ENCODE results near the gene SKI. TPM values are rescaled to one million over a fixed set of nuclear protein-coding genes. Genes with fewer than 3 reads are reported as not detected.

The SKI gene
- total and polyA plus RNA-seq, 2 donors (not counting 1 experiment from before 2014, with no cell fraction given): 14.9 to 74.9 TPM

DNA sequence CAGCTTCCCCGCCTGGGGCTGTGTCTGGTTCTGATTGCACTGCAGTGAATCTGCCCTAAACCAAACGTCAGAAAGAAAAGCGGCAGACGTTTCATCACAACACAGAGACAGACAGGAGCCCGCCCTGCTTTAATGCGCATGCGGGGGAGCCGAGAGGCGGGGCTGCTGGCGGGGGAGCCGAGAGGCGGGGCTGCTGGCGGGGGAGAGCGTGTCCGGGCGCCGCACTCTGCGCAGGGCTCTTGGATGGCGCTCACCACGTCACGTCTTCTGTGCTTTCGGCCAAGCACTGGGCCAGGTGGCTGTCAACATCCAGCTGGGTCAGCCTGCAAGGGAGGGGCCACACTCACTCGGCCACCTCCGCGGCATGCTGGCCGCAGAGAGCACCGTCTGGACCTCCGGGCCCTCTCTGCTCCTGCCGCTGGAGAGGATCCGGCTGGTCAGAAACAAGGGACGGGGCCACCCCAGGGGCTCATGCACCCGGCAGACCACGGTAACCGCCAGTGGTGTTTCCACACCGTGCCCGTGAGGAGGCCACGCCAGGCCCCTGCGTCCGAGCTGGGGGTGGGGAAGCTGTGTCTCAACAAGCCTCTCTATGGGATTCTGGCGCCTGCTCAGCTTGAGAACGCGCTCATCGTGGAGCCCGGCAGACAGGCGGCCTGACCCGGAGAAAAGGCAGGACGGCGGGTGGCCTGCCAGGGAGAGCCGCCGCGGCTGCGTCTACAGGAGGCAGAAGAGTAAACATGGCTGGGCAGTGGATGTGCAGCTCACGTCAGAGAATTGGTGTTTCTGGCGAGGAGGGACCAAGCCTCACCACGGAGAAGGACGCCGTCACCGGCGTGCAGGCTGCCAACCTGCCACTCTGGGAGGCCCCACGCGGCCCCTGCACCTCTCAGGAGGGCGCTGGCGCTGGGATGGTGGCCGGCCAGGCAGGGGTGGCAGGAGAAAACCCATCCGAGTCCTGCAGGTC lies 38.4 kb upstream of the SKI start:
- H3K27ac ChIP-seq (ENCODE audit: low read length in 2 of 2): peak overlapping the region in 1 of 2 donors; percentile 73
- peak; percentile 90 for DNase-seq
- peak overlapping the region; percentile 58 for H3K9ac ChIP-seq (ENCODE audit: low read length)
- 76% methylated on average over 65 of the region's 65 CpGs for WGBS (ENCODE audit: insufficient coverage)
- peaks cover 4 to 25% of the 10 kb centered on the region in 2 donors for H3K4me1 ChIP-seq (ENCODE audit: control insufficient read depth in 2 of 2, insufficient read depth in 2 of 2, low read length in 2 of 2)
- H3K36me3 ChIP-seq (replicated peaks in 1 of 2; ENCODE audit: control extremely low read depth in 1 of 2, control insufficient read depth in 1 of 2, extremely low read depth in 1 of 2, insufficient read depth in 2 of 2, low read length in 1 of 2): peaks cover 0 to 11% of the 10 kb centered on the region in 2 experiments
- peak overlapping the region; percentile 65 for H2AFZ ChIP-seq (ENCODE audit: insufficient read depth, low read depth, low read length, poor library complexity, severe bottlenecking)
- peaks cover 6% of the 10 kb centered on the region for H4K20me1 ChIP-seq (ENCODE audit: control insufficient read depth, insufficient read depth, low read length, poor library complexity, severe bottlenecking)
- Mint-ChIP-seq H3K27me3 (no peaks in the 10 kb centered on the region), H3K4me3 (peak overlapping the region; percentile 75), H3K4me1 (peaks cover 15% of the 10 kb centered on the region), H3K27ac (peak overlapping the region; percentile 93), H3K9me3 (ENCODE audit: insufficient read depth) (no peaks in the 10 kb centered on the region)
- TF ChIP-seq, protein P1, sequence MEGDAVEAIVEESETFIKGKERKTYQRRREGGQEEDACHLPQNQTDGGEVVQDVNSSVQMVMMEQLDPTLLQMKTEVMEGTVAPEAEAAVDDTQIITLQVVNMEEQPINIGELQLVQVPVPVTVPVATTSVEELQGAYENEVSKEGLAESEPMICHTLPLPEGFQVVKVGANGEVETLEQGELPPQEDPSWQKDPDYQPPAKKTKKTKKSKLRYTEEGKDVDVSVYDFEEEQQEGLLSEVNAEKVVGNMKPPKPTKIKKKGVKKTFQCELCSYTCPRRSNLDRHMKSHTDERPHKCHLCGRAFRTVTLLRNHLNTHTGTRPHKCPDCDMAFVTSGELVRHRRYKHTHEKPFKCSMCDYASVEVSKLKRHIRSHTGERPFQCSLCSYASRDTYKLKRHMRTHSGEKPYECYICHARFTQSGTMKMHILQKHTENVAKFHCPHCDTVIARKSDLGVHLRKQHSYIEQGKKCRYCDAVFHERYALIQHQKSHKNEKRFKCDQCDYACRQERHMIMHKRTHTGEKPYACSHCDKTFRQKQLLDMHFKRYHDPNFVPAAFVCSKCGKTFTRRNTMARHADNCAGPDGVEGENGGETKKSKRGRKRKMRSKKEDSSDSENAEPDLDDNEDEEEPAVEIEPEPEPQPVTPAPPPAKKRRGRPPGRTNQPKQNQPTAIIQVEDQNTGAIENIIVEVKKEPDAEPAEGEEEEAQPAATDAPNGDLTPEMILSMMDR (IDR thresholded peaks at IDR 0.05): no peak
- no peak for TF ChIP-seq EZH2 (IDR thresholded peaks at IDR 0.05; ENCODE audit: borderline replicate concordance, insufficient read depth, low read depth, low read length, poor library complexity, severe bottlenecking)
- intact Hi-C loops (cut with micrococcal nuclease): loop anchor here (1.0 to 10.0 kb wide), 6 partner anchors 15 to 1235 kb away; no protein-coding TSS in a partner anchor
- H3K79me2 ChIP-seq (ENCODE audit: control insufficient read depth, insufficient read depth, low read length): peaks cover 21% of the 10 kb centered on the region
- ChIA-PET POLR2A (interaction anchor here (0.5 to 1.8 kb wide), 4 partner anchors 13 to 202 kb away, joined by 3 to 7 read pairs (median 4); partner anchors contain the start of genes MORN1 and RER1), CTCF (interaction anchor here (0.7 to 13.5 kb wide), 6 partner anchors 15 to 191 kb away, joined by 3 to 295 read pairs (median 4); no protein-coding TSS in a partner anchor)
- H3K27me3 ChIP-seq (replicated peaks in 1 of 4; ENCODE audit: control extremely low read depth in 1 of 4, control insufficient read depth in 3 of 4, insufficient read depth in 4 of 4, low read length in 3 of 4): no peaks in the 10 kb centered on the region
- H3K4me2 ChIP-seq (replicated peaks; ENCODE audit: low read depth, low read length, poor library complexity, severe bottlenecking): peak overlapping the region; percentile 91
- H3K9me3 ChIP-seq (ENCODE audit: control extremely low read depth in 1 of 3, control insufficient read depth in 2 of 3, insufficient read depth in 1 of 3, low read length in 2 of 3): peaks cover 0 to 2% (median 0%) of the 10 kb centered on the region in 3 donors
- H3K4me3 ChIP-seq (ENCODE audit: control extremely low read depth in 1 of 5, extremely low read depth in 1 of 5, insufficient read depth in 1 of 5, low read depth in 2 of 5, low read length in 4 of 5): peak overlapping the region in 4 of 5 experiments; percentile 33 to 57 (median 54)
- ATAC-seq (ENCODE audit: low read depth): peak; percentile 90

Data from B cell (primary cell).